Skeletal muscle cell (primary cell): ENCODE data around the gene MACROD2.
A peak's percentile ranks its signal among the peaks of the same experiment; 100 is the strongest.

ENCODE experiments used
- DNase-seq: peaks from one replicate; pipeline ENCODE4 v3.0.0-alpha.2; 2010; ENCODE audit warnings: low read depth
- H3K4me3 ChIP-seq: 2 replicates; pipeline ENCODE4 v1.5.1; 2011; ENCODE audit warnings: low read depth, mild to moderate bottlenecking, control low read depth, low read length, moderate library complexity

The MACROD2 gene

DNA sequence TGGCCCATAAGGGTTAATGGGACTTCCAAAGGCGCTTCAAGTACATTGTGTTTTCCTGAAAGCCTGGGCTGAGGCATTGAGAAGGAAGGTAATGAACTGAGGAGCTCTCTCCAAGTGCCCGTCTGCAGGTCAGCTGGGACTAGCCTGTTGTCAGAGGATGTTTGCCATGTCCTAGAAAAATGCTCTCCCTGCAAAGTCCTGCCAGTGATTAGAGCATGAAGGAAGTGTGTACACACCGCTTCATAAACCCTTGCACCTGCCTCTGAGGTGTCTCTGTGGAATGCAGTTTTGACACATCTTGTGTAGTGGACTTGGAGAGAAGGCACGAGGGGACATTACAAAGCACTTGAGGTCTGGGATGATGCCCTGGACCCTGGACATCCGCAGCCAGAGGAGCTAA lies 2071.3 kb downstream of the MACROD2 start:
- DNase-seq: no peak
- no peak overlapping the region for H3K4me3 ChIP-seq

DNA sequence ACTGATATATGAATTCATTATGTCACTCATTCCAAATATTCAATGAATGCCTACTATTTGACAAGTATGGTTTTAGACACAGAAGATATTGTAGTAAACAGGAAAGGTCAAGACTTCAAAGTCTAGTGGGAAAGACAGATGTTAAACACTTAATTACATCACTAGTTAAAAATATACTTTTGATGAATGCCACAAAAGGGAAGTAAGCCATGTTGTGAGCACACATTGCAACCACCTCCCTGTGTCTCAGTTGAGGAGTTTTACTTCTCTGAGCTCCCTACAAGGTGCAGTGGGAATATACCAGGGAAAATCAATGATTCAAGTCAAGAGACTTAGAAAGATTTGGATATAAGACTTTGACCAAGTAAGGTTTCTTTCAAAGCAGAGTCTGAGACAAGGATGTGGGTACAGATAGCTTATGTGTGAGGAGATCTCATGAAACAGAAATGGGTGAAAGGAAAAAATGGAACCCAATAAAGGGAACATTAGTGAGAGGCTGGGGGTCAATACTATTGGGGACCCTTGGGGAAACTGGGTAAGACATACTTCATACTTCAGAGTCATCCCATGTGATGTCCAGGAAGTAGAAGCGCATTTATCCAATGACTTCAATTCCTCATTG lies 2074.2 kb downstream of the MACROD2 start:
- no peak for DNase-seq
- H3K4me3 ChIP-seq: no peak overlapping the region

DNA sequence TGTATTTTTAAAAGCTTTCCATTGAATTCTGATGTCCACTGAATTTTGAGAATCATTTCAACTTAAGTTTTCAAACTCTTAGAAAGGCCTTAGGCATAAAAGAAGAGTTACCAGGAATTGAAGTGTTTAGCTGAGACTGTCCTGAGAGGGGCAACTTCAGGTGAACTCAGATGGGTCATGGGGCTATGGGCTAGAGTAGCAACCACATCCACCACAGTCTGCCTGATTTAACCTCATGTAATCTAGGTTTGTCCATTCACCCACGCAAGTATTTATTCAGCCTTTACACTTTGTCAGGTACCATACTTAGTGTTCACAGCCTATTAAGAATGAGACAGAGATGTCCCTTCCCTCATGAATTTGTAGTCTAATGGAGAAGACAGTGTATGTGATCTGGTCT lies 2076.9 kb downstream of the MACROD2 start:
- no peak overlapping the region for H3K4me3 ChIP-seq
- no peak for DNase-seq

DNA sequence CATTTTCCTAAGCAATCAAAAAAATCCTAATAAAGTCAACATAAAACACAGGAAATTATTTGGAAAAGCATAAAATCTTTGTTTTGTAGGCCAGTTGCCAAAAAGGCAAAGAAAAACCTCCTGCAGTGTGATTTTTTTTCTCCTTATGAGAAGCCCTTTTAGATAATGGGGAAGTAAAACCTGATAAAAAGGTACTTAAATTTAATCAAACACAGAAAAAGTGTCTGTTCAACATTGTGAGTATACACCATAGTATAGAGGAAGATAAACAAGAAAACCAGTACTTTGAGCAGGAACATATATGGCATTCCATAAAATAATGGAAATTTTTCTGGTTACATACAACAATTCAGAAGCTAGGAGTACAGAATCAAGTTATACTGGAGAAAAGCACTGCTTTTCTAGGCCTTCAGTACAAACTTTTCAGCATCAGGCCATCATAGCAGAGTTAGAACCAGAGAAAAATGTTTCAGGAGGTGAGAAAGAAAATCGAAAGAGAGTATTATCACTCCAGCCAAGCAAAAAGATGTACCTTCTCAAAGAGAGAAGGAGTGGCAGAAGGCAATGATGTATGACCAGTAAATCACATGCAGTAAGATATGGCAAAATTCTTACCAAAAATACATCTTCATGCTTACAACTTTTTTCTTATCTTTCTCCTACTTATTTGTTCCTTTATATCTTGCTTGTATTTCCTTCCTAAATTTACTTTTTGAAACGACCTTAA lies 2083.0 kb downstream of the MACROD2 start:
- no peak overlapping the region for H3K4me3 ChIP-seq
- DNase-seq: no peak

DNA sequence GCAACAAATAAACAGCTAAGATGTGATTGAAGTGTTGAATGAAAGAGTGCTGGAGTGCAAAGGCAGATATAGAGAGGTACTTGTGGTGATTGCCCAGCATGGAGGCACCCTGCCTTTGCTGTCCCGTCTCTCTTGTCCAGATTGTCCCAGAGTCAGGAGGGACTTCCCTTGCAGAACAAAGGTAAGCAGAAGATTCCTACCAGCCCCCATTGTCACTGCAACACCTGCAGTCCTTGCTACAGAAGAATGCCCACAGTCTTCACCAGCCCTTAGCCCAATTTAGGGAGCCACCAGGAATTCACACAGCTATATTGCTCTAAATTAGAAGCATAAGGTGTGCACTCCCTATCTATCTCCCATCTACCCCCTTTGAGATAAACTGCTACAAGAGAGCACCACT lies 2086.1 kb downstream of the MACROD2 start:
- DNase-seq: no peak
- H3K4me3 ChIP-seq: no peak overlapping the region

DNA sequence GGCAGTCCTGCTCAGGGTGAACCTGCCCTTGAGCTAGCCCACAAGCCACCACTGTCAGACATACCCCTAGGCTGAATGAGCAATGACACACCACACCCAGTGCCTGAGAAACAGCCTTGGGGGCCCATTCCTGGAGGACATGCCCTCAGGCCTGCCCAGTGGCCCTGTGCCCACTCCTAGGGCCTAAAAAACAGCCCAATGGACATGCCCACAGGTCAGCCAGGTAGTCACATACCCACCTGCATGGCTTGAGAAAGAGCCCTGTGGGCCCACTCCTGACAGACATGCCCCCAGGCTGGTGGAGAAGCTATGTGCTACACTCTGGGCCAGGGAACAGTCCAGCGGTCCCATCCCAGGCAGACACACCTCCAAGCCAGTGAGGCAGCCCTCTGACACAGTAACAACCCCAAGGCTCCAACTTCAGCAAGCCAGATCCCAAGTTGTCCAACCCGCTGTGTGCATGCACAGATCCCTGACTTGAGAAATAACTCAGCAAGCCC lies 2086.8 kb downstream of the MACROD2 start:
- DNase-seq: no peak
- H3K4me3 ChIP-seq: no peak overlapping the region

DNA sequence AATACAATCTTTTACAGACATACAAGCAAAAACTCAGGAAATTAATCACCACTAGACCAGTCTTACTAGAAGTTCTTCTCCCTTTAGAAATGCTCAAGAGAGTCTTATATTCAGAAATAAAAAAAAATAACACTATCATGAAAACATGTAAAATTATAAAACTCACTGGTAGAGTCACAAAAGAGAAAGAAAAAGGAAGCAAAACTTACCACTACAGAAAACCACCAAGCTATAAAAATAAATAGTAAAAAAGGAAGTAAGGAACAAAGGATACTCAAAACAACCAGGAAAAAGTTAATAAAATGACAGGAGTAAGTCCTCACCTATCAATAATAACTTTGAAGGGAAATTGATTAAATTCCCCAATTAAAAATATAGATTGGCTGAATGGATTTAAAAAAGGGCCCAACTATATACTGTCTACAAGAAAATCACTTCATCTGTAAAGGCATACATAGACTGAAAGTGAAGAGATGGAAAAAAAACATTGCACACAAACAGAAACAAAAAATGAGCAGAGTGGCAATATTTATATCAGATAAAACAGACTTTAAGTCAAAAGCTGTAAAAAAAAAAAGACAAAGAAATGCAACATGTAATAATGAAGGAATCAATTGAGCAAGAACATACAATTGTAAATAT lies 2088.4 kb downstream of the MACROD2 start:
- H3K4me3 ChIP-seq: no peak overlapping the region
- DNase-seq: no peak

DNA sequence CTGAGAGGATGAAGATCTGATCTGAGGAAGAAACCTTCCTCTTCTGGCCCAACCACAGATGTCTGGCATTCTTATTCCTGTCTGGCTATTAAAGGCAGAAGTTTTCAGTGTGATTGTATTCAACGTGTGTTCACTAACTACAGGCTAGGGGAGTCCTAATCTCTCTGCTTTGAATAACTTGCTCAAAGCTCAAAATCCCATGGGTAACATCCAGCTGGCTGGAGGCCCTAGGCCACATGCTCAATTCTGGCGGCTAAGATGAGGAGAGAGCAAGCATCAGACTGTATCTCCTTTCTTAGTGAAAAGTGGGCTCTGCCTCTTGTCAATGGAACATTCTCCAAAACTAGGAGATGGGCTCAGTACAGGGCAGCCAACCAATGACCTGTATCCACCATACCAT lies 2099.9 kb downstream of the MACROD2 start:
- DNase-seq: no peak

DNA sequence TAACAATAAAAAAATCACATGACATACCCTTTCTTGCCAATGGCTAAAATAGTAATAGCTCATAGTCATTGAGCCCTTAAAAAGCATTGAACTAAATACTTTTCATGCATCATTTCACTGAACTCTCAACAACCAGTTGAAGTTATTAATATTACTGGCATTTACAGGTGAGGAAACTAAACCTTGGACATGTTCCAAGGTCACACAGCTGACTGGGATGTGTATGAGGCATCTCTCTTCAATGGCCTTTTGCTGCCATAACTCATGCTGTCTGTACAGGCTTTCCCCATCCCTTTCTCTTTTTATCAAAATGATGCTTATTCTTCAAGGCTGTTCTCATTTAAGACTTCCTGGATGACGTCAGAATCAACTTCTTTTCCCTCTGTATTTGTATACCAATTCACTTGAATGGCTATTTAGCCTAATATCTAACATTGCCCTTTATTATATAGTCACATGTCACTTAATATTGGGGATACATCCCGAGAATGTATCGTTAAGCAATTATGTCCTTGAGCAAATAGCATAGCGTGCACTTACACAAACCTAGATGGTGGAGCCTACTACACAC lies 2101.5 kb downstream of the MACROD2 start:
- no peak overlapping the region for H3K4me3 ChIP-seq
- no peak for DNase-seq

More for the DNA sequence above, 2099.9 kb downstream of the MACROD2 start:
- no peak overlapping the region for H3K4me3 ChIP-seq

DNA sequence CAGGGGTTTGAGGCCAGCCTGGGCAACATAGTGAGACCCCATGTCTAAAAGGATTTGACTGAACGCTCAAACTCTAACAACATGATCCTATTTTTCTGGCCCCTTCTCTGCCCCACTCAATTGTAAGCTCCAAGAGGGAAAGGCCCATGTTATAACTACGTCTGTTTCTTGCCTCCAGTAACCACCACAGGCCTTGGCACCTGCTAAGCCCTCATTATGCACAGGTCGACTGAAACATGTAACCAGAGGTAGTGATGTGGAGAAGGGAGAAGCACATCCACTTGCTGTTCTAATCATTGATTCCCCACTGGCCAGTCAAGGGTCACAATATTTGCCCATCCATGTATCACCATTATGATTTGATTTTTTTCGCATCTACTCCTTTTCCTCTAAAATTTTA lies 2102.5 kb downstream of the MACROD2 start:
- no peak for DNase-seq
- H3K4me3 ChIP-seq: no peak overlapping the region

DNA sequence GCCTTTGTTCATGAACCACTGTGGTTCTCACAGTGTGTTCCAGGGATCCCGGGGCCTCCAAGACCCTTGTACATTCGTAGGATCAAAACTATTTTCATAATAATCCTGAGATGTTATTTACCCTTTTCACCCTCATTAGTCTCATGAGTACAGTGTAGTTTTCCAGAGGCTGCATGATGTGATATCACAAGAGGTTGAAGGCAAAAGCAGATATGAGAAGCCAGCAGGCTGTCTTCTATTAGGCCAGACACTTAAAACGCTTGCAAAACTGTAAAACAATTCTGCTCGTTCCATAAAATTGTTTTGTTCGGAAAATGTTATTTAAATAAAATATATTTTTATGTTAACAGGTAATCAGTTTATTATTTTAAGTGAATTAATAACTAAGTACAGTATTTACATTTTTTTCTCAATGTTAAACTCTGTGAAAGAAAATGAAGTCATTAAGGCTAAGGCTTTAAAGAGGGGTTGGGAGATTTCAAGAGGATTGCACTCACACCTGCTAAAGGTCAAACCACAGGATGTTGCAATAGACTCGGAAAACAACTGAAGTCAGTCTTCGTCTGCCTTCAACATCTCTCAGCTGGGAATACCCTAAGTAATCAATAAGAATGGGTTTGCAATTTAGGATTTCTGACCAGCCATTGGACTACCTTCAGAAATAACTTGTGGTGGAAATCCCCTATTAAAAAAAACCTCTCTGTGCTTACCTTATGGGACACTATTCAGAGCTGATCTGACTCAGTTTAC lies 2103.7 kb downstream of the MACROD2 start:
- peak; percentile 1 for DNase-seq
- H3K4me3 ChIP-seq: no peak overlapping the region

DNA sequence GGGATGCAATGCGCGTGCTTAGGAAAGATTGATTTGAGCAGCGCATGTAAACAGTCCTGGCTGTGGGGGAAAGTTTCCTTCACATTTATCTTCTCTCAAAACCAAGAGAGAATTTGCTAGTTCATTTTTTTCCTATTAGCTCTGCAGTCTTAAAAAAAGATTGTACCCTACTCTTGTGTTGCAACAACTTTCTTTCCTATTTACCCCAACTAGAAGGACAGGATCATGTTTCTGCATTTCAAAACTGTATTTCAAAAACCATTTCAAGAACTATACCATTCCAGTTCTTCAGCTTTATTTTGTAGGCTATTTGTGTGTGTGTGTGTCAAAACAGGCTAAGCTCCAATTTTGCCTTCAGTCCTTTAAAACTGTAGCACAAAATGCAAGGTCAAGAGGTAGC lies 2104.8 kb downstream of the MACROD2 start:
- no peak overlapping the region for H3K4me3 ChIP-seq
- DNase-seq: no peak

DNA sequence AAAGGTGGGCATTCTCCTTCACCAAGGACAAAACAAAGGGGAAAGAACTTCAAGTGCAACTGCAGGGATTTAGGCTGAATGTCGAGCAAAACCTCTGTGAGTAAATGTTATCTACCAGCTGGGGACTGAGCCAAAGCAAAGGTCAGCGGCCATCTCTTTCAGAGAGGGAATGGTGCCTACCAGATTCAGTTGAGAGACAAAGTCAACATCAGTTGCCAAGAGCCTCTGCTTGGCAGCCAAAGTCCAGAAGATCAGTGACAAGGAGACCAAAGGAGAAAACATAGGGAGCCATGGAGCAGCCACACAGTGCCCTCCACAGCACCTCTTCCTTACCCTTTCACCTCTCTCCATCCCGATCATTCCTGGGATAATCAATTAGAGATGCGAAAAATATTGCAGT lies 2105.5 kb downstream of the MACROD2 start:
- H3K4me3 ChIP-seq: no peak overlapping the region
- no peak for DNase-seq
